Mammary microvascular endothelial cell (primary cell): Measurements from ENCODE around the gene TNF. TPM values are rescaled to one million over a fixed set of nuclear protein-coding genes. Genes with fewer than 3 reads are reported as not detected.

ENCODE experiments used
- total RNA-seq: library from RNA; depleted of rRNA; stranded (reverse); fragments of >200 nt; gene quantifications from 2 replicates; pipeline ENCODE4 v1.2.3, GENCODE V29; 2015

Gene TNF
- total RNA-seq, result 0.20 TPM in 1 of 2 replicates, not detected in the other

DNA sequence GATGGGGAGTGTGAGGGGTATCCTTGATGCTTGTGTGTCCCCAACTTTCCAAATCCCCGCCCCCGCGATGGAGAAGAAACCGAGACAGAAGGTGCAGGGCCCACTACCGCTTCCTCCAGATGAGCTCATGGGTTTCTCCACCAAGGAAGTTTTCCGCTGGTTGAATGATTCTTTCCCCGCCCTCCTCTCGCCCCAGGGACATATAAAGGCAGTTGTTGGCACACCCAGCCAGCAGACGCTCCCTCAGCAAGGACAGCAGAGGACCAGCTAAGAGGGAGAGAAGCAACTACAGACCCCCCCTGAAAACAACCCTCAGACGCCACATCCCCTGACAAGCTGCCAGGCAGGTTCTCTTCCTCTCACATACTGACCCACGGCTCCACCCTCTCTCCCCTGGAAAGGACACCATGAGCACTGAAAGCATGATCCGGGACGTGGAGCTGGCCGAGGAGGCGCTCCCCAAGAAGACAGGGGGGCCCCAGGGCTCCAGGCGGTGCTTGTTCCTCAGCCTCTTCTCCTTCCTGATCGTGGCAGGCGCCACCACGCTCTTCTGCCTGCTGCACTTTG, at the start of gene TNF:
TNF (plus strand) TSS at position 231 of the 567 bp plus-strand sequence; CDS start at position 408, 177 bp downstream.

DNA sequence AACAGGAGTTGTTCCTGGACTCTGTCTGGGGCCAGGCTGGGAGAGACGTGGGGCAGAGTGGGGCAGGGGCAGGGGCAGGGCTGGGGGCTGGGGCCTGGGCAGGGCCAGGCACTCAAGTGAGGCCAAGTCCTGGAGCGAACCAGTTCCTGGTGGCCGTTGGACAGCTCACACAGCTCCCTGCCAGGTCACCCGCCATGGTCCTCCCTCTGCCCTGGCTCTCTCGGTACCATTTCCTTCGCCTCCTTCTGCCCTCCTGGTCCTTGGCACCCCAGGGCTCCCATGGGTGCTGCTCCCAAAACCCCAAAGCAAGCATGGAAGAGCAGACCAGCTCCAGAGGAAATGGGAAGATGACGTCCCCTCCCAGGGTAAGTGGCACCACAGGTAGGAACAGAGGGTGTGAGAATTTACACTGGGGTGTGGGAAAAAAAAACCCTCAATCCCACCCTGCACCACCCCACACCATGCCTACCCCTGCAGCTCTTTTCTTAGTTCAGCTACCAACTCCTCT, 46.5 kb upstream of the TNF start, which contains the start of gene MCCD1:
MCCD1 (plus strand) TSS at position 142 of the 508 bp plus-strand sequence; CDS start at position 195, 53 bp downstream.

DNA sequence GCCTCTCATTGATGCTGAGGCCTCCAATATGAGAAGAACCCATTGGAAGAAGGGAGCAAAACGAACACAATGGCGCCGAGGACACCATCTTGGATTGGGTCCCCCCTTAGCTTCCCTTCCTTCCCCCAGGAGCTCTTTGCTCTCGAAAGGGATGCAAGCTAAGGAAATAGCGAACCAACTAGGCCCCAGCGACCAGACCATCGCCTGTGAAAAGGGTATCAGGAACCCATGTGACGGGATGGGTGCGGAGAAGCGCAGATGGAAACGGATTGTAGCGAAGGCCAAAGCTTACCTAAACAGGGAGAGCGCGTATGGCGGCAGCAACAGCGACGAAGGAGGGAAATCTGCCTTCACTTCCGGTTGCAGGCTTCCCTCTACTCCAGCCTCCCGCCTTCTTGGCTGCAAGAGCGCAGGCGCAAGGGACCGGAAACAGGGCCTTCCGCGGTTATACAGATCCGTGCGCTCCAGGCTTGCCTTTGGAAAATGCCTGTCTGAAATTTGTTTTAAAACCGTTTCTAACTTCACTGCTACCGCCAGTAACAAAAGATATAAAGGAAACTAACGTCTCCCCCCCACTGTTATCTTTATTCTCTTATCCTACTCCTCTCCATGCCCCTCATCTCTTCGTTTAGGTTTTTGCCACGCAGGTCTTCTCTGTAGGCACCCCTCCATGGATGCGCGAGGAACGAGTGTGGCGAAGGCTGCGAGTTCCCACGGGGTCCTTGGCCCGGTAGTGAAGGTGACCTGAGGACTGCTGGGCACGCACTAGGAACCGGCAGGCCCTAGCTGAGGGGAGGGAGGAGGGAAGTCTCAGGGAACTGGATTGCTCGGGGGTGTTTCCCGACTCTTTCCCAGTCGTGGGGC, 33.5 kb upstream of the TNF start, which contains the start of gene DDX39B:
DDX39B (minus strand) TSS at position 346 of the 864 bp plus-strand sequence. CDS start 1,471 bp downstream, outside the sequence.

GRCh38 chr6:31546339-31546957, 28.9 kb upstream of the TNF start, which contains the start of gene ATP6V1G2:
Gene ATP6V1G2 (minus strand): TSS chr6:31546608. CDS start chr6:31546559, 49 bp downstream.

GRCh38 chr6:31546958-31547726, 28.2 kb upstream of the TNF start, which contains the start of gene NFKBIL1:
Gene NFKBIL1 (plus strand): TSS chr6:31547608. CDS start chr6:31547695, 87 bp downstream.

DNA sequence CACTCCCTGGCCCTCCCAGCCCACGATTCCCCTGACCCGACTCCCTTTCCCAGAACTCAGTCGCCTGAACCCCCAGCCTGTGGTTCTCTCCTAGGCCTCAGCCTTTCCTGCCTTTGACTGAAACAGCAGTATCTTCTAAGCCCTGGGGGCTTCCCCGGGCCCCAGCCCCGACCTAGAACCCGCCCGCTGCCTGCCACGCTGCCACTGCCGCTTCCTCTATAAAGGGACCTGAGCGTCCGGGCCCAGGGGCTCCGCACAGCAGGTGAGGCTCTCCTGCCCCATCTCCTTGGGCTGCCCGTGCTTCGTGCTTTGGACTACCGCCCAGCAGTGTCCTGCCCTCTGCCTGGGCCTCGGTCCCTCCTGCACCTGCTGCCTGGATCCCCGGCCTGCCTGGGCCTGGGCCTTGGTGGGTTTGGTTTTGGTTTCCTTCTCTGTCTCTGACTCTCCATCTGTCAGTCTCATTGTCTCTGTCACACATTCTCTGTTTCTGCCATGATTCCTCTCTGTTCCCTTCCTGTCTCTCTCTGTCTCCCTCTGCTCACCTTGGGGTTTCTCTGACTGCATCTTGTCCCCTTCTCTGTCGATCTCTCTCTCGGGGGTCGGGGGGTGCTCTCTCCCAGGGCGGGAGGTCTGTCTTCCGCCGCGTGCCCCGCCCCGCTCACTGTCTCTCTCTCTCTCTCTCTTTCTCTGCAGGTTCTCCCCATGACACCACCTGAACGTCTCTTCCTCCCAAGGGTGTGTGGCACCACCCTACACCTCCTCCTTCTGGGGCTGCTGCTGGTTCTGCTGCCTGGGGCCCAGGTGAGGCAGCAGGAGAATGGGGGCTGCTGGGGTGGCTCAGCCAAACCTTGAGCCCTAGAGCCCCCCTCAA, 3.1 kb upstream of the TNF start, which contains the start of gene LTA:
LTA (plus strand) TSS at position 249 of the 871 bp plus-strand sequence; CDS start at position 703, 454 bp downstream.

DNA sequence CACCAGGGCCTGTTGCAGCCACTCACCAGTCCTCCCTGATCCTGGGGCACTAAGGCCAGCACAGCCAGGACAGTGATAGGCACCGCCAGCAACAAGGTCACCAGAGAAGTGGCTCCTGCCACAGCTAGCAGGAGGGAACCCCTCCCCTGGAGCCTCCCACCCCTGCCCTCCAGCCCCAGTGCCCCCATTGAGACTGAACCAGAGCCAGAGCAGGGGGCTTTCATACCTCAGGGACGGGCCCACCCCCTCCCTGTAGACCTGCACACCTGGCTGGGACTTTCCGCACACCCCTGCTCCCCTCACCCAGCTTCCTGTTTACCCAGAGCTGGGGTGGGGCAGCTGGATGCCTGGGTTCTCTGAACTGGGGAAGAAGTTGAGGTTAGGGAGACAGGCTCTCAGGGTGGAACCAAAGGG, 6.9 kb downstream of the TNF start, which contains the start of gene LTB:
LTB (minus strand) TSS at position 195 of the 414 bp plus-strand sequence; CDS start at position 188, 7 bp downstream.

DNA sequence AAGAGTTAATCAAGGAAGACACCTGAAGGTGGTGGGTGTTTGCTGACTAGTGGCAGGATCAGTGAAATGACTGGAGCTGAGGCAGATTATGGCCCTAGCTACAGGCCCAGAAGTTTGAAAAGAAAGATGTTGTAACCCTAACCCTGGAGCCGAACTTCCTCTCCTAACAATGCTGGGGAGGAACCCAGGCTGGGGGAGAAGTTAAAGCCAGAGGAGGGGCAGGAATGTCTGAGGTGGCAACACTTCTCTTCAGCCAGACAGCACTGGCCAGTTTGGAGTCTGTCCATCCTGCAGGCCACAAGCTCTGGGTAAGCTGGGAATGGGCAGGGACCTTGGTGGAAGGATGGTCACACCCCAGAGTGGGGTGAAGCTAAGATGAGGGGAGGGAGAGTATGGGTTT, 10.6 kb downstream of the TNF start, which contains the start of gene LST1:
LST1 (plus strand) TSS at position 270 of the 400 bp plus-strand sequence. CDS start 1,023 bp downstream, outside the sequence.

DNA sequence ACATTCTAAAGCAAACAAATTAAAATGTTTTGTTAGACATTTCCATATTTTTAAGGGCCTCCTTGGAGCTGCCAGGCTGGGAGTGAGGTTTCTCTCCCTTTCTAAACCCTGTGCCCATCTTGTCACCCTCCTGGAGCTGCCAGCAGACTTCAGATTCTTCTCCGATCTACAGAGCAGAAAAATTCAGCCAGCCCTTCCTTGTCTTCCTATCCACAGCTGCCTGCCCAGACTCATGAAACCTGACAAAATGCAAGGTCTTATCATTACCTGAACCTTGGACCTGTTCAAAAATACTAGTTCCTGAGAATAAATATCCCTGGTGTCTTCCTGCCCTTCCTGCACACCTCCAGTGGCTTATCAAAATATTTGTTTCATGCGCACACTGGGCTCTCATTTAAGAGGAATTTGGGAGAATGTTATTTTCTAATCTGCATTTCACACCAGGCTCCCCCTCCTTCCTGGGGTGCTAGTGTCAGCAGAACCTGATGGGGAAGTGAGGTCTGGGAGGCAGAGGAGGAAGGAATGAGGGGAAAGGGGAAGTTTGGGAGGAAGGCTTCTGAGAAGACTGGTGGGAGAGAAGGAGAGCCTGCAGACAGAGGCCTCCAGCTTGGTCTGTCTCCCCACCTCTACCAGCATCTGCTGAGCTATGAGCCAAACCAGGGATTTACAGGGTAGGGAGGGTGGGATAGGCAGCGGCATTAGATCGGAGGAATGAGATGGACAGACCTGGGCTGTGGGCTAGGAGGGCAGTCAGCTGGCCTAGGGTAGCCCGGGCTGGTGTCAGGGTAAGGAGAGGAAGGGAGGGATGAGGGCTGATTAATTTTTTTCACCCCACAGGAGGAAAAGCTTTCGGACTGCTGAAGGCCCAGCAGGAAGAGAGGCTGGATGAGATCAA, 39.6 kb downstream of the TNF start, which contains the start of gene AIF1:
AIF1 (plus strand) TSS at position 551 of the 895 bp plus-strand sequence; CDS start at position 647, 96 bp downstream.

GRCh38 chr6:31620586-31621319, 45.4 kb downstream of the TNF start, which contains the start of gene PRRC2A:
Gene PRRC2A (plus strand): TSS chr6:31620715. CDS start chr6:31622790, 2,075 bp downstream.

Other genes with a start within 250 kb of the TNF start
- gene HLA-B, start 218.4 kb upstream of the TNF start, total RNA-seq, result 1,271 and 2,245 TPM in 2 replicates
- 4.7 and 5.2 TPM in 2 replicates for gene MICA, start 172.0 kb upstream of the TNF start, total RNA-seq
- 19.6 and 21.7 TPM in 2 replicates for gene MICB, start 77.4 kb upstream of the TNF start, total RNA-seq
- gene MCCD1, start 46.6 kb upstream of the TNF start, total RNA-seq, result not detected in 2 replicates
- 338 and 363 TPM in 2 replicates for gene DDX39B, start 33.6 kb upstream of the TNF start, total RNA-seq
- gene ATP6V1G2, start 29.0 kb upstream of the TNF start, total RNA-seq, result 0.07 and 0.39 TPM in 2 replicates
- gene NFKBIL1, start 28.0 kb upstream of the TNF start, total RNA-seq, result 12.9 and 16.2 TPM in 2 replicates
- 0.13 TPM in 1 of 2 replicates, not detected in the other for gene LTA, start 3.3 kb upstream of the TNF start, total RNA-seq
- 2.2 and 7.0 TPM in 2 replicates for gene LTB, start 6.9 kb downstream of the TNF start, total RNA-seq
- gene LST1, start 10.7 kb downstream of the TNF start, total RNA-seq, result 0.20 and 0.98 TPM in 2 replicates
- gene NCR3, start 17.4 kb downstream of the TNF start, total RNA-seq, result not detected in 2 replicates
- gene AIF1, start 39.7 kb downstream of the TNF start, total RNA-seq, result not detected in 2 replicates
- 90.2 and 95.7 TPM in 2 replicates for gene PRRC2A, start 45.1 kb downstream of the TNF start, total RNA-seq
- 273 and 296 TPM in 2 replicates for gene BAG6, start 77.1 kb downstream of the TNF start, total RNA-seq
- gene APOM, start 80.3 kb downstream of the TNF start, total RNA-seq, result 1.2 and 1.4 TPM in 2 replicates
- 14.2 and 15.2 TPM in 2 replicates for gene C6orf47, start 85.2 kb downstream of the TNF start, total RNA-seq
- 11.7 and 17.9 TPM in 2 replicates for gene GPANK1, start 89.4 kb downstream of the TNF start, total RNA-seq
- gene CSNK2B, start 90.5 kb downstream of the TNF start, total RNA-seq, result 279 and 308 TPM in 2 replicates
- gene LY6G5B, start 94.4 kb downstream of the TNF start, total RNA-seq, result 0.93 and 3.1 TPM in 2 replicates
- 2.5 and 3.3 TPM in 2 replicates for gene LY6G5C, start 105.5 kb downstream of the TNF start, total RNA-seq
- gene ABHD16A, start 127.8 kb downstream of the TNF start, total RNA-seq, result 36.2 and 38.2 TPM in 2 replicates
- not detected in 2 replicates for gene LY6G6F, start 131.3 kb downstream of the TNF start, total RNA-seq
- not detected in 2 replicates for gene LY6G6D, start 139.8 kb downstream of the TNF start, total RNA-seq
- not detected in 2 replicates for gene LY6G6C, start 146.2 kb downstream of the TNF start, total RNA-seq
- gene MPIG6B, start 147.8 kb downstream of the TNF start, total RNA-seq, result not detected in 2 replicates
- gene DDAH2, start 153.7 kb downstream of the TNF start, total RNA-seq, result 90.3 and 106 TPM in 2 replicates
- gene CLIC1, start 161.0 kb downstream of the TNF start, total RNA-seq, result 1,055 and 1,092 TPM in 2 replicates
- gene MSH5, start 164.4 kb downstream of the TNF start, total RNA-seq, result 8.3 and 14.5 TPM in 2 replicates
- 0.67 and 1.7 TPM in 2 replicates for gene SAPCD1, start 187.1 kb downstream of the TNF start, total RNA-seq
- gene VWA7, start 201.8 kb downstream of the TNF start, total RNA-seq, result 0.49 and 1.6 TPM in 2 replicates
- 102 and 107 TPM in 2 replicates for gene VARS1, start 220.2 kb downstream of the TNF start, total RNA-seq
- gene LSM2, start 231.4 kb downstream of the TNF start, total RNA-seq, result 117 and 140 TPM in 2 replicates
- gene HSPA1L, start 239.7 kb downstream of the TNF start, total RNA-seq, result 0.33 and 0.39 TPM in 2 replicates
- gene HSPA1A, start 240.0 kb downstream of the TNF start, total RNA-seq, result 158 and 167 TPM in 2 replicates